ENCODE measurements around the gene CLDN4. TPM values are rescaled to one million over a fixed set of nuclear protein-coding genes. Genes with fewer than 3 reads are reported as not detected.
"Not testable (repeated sequence)": the region's sequence is repeated elsewhere in the genome, so short reads cannot be mapped to it uniquely, and the experiment has no call there.

CLDN4 gene
- total RNA-seq, 1 donor from 2014 or later, result 29.5 TPM

DNA sequence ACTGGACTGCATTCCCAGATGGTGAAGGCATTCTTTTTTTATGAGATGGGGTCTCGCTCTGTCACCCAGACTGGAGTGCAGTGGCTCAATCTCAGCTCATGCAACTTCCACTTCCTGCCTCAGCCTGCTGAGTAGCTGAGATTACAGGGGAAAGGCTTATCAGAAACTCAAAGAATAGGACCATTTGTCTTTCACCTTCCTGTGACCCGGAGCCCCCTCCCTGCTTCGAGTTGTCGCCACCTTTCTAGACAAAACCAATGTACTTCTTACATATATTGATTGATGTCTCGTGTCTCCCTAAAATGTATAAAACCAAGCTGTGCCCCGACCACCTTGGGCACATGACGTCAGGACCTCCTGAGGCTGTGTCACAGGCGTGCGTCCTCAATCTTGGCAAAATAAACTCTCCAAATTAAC is 13.3 kb downstream of the CLDN4 start:
- intact Hi-C loops (cut with DNase I), result no loop called here
- H3K27ac ChIP-seq, result peak overlapping the region; percentile 56

DNA sequence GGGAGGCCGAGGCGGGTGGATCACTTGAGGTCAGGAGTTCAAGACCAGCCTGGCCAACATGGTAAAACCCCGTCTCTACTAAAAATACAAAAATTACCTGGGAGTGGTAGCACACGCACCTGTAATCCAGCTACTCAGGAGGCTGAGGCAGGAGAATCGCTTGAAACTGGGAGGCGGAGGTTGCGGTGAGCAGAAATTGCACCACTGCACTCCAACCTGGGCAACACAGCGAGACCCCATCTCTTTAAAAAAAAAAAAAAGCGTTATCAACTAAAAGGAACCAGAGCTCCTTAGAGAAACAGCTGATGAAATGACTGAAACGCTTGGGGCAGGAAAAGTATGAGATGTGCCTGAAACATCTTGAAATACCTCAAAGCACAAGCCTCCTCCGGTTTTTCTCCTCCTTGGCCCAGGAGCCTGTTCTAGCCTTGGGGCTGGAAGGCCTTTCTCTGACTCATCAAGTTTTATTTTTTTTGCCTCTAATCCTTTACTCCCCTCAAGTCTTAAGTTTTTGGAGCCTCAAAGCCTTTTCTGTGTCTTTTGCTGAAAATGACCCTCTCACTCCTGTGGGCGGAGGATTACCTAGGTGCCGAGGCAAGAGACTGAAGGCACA is 14.2 kb downstream of the CLDN4 start:
- Histone ChIP-seq H3K4me3 (no peak overlapping the region), H3K4me1 (peaks cover 33% of the 10 kb centered on the region), H3K27ac (peak overlapping the region; percentile 56), H3K36me3 (no peaks in the 10 kb centered on the region), H3K27me3 (no peaks in the 10 kb centered on the region), H3K9me3 (no peaks in the 10 kb centered on the region)
- intact Hi-C loops (cut with DNase I), result no loop called here
- TF ChIP-seq POLR2A (IDR thresholded peaks at IDR 0.05) (no peak), POLR2AphosphoS5 (IDR thresholded peaks at IDR 0.05; ENCODE audit: insufficient read depth in 1 of 2, low read depth in 1 of 2) (no peak)
- TF ChIP-seq, protein P1, sequence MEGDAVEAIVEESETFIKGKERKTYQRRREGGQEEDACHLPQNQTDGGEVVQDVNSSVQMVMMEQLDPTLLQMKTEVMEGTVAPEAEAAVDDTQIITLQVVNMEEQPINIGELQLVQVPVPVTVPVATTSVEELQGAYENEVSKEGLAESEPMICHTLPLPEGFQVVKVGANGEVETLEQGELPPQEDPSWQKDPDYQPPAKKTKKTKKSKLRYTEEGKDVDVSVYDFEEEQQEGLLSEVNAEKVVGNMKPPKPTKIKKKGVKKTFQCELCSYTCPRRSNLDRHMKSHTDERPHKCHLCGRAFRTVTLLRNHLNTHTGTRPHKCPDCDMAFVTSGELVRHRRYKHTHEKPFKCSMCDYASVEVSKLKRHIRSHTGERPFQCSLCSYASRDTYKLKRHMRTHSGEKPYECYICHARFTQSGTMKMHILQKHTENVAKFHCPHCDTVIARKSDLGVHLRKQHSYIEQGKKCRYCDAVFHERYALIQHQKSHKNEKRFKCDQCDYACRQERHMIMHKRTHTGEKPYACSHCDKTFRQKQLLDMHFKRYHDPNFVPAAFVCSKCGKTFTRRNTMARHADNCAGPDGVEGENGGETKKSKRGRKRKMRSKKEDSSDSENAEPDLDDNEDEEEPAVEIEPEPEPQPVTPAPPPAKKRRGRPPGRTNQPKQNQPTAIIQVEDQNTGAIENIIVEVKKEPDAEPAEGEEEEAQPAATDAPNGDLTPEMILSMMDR (IDR thresholded peaks at IDR 0.05), result no peak
- no peak for DNase-seq (ENCODE audit: extremely low spot score in 2 of 2)

More for the DNA sequence above, 13.3 kb downstream of the CLDN4 start:
- Histone ChIP-seq H3K4me1 (peaks cover 25% of the 10 kb centered on the region), H3K27me3 (no peaks in the 10 kb centered on the region), H3K4me3 (no peak overlapping the region), H3K36me3 (no peaks in the 10 kb centered on the region), H3K9me3 (no peaks in the 10 kb centered on the region)
- TF ChIP-seq POLR2A (IDR thresholded peaks at IDR 0.05) (no peak), POLR2AphosphoS5 (IDR thresholded peaks at IDR 0.05; ENCODE audit: insufficient read depth in 1 of 2, low read depth in 1 of 2) (no peak)
- TF ChIP-seq, protein P1 (IDR thresholded peaks at IDR 0.05), result no peak
- no peak for DNase-seq (ENCODE audit: extremely low spot score in 2 of 2)

DNA sequence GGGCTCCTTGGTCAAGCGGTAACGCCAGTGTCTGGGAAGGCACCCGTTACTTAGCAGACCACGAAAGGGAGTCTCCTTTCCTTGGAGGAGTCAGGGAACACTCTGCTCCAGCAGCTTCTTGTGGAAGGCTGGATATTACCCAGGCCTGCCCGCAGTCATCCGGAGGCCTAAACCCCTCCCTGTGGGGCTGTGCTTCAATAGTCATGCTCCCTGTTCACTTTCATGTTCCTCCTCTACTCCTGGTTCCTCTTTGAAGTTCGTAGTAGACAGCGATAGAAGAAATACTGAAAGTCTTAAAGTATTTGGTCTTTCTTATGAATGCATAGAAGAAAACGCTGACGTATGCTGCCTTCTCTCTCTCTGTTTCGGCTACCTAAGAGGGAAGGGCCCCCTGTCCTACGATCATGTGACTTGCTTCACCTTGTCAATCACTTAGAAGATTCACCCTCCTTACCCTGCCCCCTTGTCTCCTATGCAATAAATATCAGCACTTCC is 15.0 kb downstream of the CLDN4 start:
- intact Hi-C loops (cut with DNase I); H3K4me3 ChIP-seq; DNase-seq (ENCODE audit: extremely low spot score in 2 of 2); H3K9me3 ChIP-seq; H3K27me3 ChIP-seq; H3K36me3 ChIP-seq: not testable (repeated sequence)
- peak overlapping the region; percentile 56 for H3K27ac ChIP-seq
- peaks cover 41% of the 10 kb centered on the region for H3K4me1 ChIP-seq

DNA sequence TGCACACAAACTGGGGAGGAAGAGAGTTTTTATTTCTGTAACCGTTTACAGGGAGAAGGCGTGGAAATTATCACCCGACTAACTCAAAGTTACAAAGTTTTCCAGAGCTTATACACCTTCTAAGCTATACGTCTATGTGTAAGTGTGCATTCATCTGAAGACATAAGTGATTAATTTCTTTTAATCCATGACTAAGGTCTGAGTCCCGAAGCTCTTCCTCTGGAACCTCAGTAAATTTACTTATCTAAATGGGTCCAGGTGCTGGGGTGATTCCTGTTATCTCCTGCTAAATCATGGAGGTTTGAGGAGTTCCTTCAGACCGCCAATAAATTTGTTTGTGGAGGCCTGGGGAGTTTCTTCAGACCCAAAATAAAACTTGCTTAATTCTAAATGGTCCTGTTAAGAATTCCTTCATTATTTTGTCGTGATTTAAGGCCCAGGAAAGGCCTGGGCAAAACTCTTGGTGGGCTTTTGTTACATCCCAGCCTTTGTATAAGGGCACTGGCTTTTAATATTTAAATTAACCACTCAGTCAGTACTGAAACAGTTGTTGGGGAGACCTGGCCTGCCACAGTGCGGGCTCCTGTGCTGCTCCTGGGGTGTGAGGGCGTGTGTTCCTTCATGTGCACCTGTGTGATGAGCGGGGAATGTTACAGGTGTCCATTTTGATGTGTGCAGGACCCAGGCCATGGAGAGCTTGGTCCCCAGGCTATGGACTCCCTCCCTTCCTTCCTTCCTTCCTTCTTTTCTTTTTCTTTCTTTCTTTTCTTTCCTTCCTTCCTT is 17.3 kb downstream of the CLDN4 start:
- DNase-seq (ENCODE audit: extremely low spot score in 2 of 2), result no peak
- no peaks in the 10 kb centered on the region for H3K9me3 ChIP-seq
- TF ChIP-seq, protein P1 (IDR thresholded peaks at IDR 0.05), result no peak
- TF ChIP-seq POLR2A (IDR thresholded peaks at IDR 0.05), result no peak
- no peak for TF ChIP-seq POLR2AphosphoS5 (IDR thresholded peaks at IDR 0.05; ENCODE audit: insufficient read depth in 1 of 2, low read depth in 1 of 2)
- H3K4me1 ChIP-seq, result peaks cover 46% of the 10 kb centered on the region
- no peaks in the 10 kb centered on the region for H3K36me3 ChIP-seq
- no peak overlapping the region for H3K27ac ChIP-seq
- no peak overlapping the region for H3K4me3 ChIP-seq
- no peaks in the 10 kb centered on the region for H3K27me3 ChIP-seq
- intact Hi-C loops (cut with DNase I), result no loop called here

DNA sequence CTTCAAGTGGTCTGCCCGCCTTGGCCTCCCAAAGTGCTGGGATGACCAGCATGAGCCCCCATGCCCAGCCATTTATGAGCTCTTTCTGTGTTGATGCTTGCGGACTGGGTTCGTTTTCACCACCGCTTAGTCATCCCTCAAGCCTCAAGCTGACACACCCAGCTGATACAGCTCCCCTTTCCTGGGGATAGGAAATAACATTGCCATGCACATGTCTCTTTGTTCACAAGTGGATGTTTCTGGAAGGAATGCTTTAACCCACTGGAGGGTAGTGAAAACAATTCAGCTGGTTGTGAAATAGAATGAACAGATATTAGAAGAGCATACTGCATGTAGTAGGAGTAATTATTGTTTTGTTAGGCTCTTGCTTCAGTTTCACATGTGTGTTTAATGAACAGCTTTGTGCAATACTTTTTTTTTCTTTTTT is 20.0 kb downstream of the CLDN4 start:
- no peaks in the 10 kb centered on the region for H3K36me3 ChIP-seq
- TF ChIP-seq POLR2AphosphoS5 (IDR thresholded peaks at IDR 0.05; ENCODE audit: insufficient read depth in 1 of 2, low read depth in 1 of 2), result peak; percentile 45 to 87
- TF ChIP-seq, protein P1 (IDR thresholded peaks at IDR 0.05), result no peak
- no peaks in the 10 kb centered on the region for H3K27me3 ChIP-seq
- peak overlapping the region; percentile 85 for H3K27ac ChIP-seq
- H3K9me3 ChIP-seq, result no peaks in the 10 kb centered on the region
- DNase-seq (ENCODE audit: extremely low spot score in 2 of 2), result peak in 1 of 2 donors; percentile 95
- no peak overlapping the region for H3K4me3 ChIP-seq
- H3K4me1 ChIP-seq, result peaks cover 48% of the 10 kb centered on the region
- intact Hi-C loops (cut with DNase I), result no loop called here

Measured in vagina (tissue), 2 donors.